A549 (cell line): ENCODE measurements around the gene KCTD1.

Source experiments
- CEBPB ChIP-seq, 2 experiments: fragments of >200 bp in 1 of 2; sonication (Bioruptor Twin) in 1 of 2; formaldehyde crosslinking in 1 of 2; IDR thresholded peaks; 2 replicates each; pipeline ENCODE4 v1.6.1; 2012 to 2016
- EP300 ChIP-seq, 2 experiments: fragments of >200 bp; sonication (Bioruptor Twin); formaldehyde crosslinking; IDR thresholded peaks; 2 replicates in 1 of 2; 3 replicates in 1 of 2; pipeline ENCODE4 v1.6.1; 2016 to 2017
- HOXB5 ChIP-seq: fragments of 250-450 bp; sonication (Bioruptor Pico); IDR thresholded peaks from 2 replicates; pipeline ENCODE4 v1.5.0; 2020; ENCODE audit warnings: mild to moderate bottlenecking, moderate library complexity
- NFE2L2 ChIP-seq: fragments of 150-350 bp; conservative IDR thresholded peaks from 2 replicates; pipeline ENCODE4 v1.6.1; 2014; ENCODE audit warnings: low read length
- RAD21 ChIP-seq, 2 experiments: fragments of >200 bp in 1 of 2; sonication (Bioruptor Twin) in 1 of 2; formaldehyde crosslinking in 1 of 2; IDR thresholded peaks in 1 of 2; conservative IDR thresholded peaks in 1 of 2; 2 replicates in 1 of 2; 3 replicates in 1 of 2; pipeline ENCODE4 v1.6.1; 2012 to 2018; ENCODE audit warnings: inconsistent platforms in 1 of 2
- USF2 ChIP-seq: fragments of 450-650 bp; IDR thresholded peaks from 2 replicates; pipeline ENCODE4 v1.6.1; 2014; ENCODE audit warnings: antibody characterized with exemption
- TF ChIP-seq, protein P1 (sequence below): fragments of >200 bp; sonication (Bioruptor Twin); formaldehyde crosslinking; IDR thresholded peaks from 3 replicates; pipeline ENCODE4 v1.5.1; 2016

DNA sequence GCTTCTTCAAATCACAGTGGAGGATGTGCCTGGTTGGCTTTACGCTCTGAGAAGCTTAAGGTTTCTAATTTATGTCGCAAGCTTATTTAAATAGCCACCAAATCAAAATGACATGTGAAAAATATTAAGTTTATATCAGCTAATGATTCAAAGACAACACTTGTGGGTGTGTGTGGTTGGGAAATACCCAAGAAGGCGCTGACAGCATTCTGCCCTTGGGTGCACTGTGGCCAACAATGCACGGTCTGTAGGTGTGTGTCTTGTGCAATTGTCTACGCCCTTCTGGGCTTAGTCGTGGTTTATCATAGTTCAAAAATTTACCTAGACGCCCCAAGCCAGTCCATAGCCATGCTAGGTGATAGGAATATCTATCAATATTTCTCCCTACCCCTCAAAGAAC is 60.9 kb downstream of the KCTD1 start:
- TF ChIP-seq EP300 (IDR thresholded peaks at IDR 0.05) (peak; percentile 30 to 76; a peak in 2 of 5 replicates), HOXB5 (CRISPR knock-in tag) (no peak), USF2 (no peak), NFE2L2 (no peak), RAD21 (conservative IDR thresholded peaks at IDR 0.05 in 1 of 2, IDR thresholded peaks at IDR 0.05 in 1 of 2) (no peak), CEBPB (IDR thresholded peaks at IDR 0.05) (peak; percentile 85 to 94)
- TF ChIP-seq, protein P1, sequence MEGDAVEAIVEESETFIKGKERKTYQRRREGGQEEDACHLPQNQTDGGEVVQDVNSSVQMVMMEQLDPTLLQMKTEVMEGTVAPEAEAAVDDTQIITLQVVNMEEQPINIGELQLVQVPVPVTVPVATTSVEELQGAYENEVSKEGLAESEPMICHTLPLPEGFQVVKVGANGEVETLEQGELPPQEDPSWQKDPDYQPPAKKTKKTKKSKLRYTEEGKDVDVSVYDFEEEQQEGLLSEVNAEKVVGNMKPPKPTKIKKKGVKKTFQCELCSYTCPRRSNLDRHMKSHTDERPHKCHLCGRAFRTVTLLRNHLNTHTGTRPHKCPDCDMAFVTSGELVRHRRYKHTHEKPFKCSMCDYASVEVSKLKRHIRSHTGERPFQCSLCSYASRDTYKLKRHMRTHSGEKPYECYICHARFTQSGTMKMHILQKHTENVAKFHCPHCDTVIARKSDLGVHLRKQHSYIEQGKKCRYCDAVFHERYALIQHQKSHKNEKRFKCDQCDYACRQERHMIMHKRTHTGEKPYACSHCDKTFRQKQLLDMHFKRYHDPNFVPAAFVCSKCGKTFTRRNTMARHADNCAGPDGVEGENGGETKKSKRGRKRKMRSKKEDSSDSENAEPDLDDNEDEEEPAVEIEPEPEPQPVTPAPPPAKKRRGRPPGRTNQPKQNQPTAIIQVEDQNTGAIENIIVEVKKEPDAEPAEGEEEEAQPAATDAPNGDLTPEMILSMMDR: no peak
